Mucosa of stomach (tissue), 1 donor: ENCODE data around the gene PRKAR1B.

ENCODE experiments used
- H3K27me3 ChIP-seq: one replicate; pipeline ENCODE4 v1.7.0; 2013; ENCODE audit warnings: mild to moderate bottlenecking, low read length; ENCODE audit not compliant: control insufficient read depth, insufficient read depth
- H3K36me3 ChIP-seq: one replicate; pipeline ENCODE4 v1.7.0; 2013; ENCODE audit warnings: low read length; ENCODE audit not compliant: control insufficient read depth, insufficient read depth
- H3K4me1 ChIP-seq: one replicate; pipeline ENCODE4 v1.7.0; 2013; ENCODE audit warnings: mild to moderate bottlenecking, low read length; ENCODE audit not compliant: control insufficient read depth, insufficient read depth
- H3K4me3 ChIP-seq: one replicate; pipeline ENCODE4 v1.7.0; 2013; ENCODE audit warnings: low read length
- H3K9ac ChIP-seq: one replicate; pipeline ENCODE4 v1.7.0; 2013; ENCODE audit warnings: mild to moderate bottlenecking, low read length, moderate library complexity
- H3K9me3 ChIP-seq: one replicate; pipeline ENCODE4 v1.7.0; 2013; ENCODE audit warnings: mild to moderate bottlenecking, low read length, moderate library complexity; ENCODE audit not compliant: control insufficient read depth
- donor health status: Pancreatic carcinoma.

PRKAR1B gene

DNA sequence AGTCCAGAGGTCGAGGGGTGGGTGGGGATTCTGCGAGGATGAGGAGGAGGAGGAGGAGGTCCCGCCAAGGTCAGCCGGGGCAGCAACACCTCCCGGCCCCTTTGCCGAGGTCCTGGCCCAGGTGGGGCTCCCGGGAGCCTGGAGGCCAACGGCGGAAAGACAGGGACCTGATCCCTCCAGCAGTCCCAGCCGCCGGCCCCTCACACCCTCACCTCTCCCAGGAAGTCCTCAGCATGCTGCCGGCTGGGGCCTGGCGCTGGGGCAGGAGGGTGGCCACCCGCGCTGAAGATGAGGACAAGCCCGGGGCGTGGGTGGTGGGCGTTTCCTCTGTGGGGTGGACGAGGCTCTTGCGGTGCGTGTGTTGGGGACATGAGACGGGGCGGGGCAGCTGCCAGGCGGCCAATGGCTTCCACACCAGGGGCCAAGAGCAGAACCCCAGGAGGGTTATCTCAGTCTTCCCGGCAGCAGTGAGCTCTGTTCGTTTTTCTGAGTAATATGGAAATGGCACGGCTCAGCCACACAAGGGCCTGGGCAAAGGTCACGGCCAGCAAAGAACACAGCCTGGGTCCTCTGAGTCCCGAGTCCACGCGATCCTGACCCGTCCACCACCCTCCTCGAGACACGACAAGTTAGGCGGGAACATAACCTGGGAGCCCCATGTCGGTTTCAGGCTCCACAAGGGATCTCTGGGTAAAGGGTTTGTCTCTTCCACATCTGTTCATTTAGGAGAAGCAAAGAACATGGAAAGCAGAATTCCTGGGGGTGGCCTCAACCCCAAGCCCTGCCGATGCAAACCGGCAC is 124.5 kb downstream of the PRKAR1B start:
- Histone ChIP-seq H3K36me3 (no peaks in the 10 kb centered on the region), H3K9me3 (no peaks in the 10 kb centered on the region), H3K27me3 (no peaks in the 10 kb centered on the region), H3K9ac (no peak overlapping the region), H3K4me1 (peaks cover 10% of the 10 kb centered on the region), H3K4me3 (no peak overlapping the region)

DNA sequence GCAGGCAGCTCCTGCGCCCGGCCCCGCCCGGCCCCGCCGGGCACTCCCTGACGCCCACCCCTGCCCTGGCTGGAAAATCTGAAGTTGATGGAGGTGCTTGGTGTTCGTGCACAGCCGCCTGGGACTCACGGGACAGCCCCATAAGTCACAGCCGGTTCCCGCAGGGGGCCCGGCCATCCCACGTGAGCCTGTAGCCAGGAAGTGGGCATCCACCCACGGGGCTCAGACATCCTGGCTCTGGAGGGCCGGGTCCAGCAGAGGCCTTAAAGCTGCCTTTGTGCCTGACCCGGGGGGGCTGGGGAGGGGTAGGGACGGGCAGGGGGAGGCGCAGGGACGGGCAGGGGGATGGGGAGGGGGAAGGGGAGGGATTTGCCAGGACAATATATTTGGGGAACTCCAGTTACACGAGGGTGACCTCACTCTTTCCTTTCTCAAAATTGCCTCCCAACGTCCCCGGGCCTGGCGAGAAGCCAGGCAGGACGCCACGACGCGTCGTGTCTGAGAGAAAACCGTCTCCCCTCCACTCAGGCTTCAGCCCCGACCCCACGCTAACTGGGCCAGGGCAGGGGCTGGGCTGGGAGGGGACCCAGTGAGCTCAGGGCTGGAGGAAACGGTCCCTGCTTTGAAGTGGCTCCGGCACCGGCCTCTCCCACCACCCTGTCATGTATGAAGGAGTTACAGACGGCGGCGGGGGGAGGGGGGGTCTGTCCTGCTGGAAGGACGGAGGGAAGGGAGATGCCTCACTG is 125.3 kb downstream of the PRKAR1B start:
- Histone ChIP-seq H3K4me1 (peaks cover 10% of the 10 kb centered on the region), H3K27me3 (no peaks in the 10 kb centered on the region), H3K9ac (no peak overlapping the region), H3K4me3 (no peak overlapping the region), H3K36me3 (no peaks in the 10 kb centered on the region), H3K9me3 (no peaks in the 10 kb centered on the region)

DNA sequence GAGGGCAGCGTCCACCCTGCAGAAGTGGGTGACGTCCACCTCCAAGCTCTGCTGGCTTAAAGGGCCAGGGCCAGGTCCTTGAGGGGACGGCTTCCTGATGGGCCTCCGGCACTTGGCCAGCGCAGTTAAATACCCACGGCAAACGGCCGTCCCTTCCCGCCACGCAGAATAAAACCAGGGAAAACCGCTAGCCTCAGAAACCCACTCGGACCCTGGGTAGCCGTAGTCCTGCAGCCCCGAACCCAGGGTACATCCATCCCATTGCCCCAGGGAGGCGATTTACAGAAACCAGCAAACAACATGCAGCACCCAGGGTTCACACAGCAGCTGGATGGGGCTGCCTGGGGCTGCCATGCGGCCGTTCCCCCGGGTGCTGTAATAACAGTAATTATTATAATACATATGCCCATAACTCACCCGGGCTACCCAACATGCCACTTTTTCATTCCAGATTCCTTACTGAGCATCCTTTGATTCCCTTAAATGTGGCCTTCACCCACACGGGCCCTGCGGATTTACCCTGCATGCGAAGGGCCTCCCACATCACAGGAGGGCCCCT is 126.0 kb downstream of the PRKAR1B start:
- H3K4me1 ChIP-seq, result peaks cover 10% of the 10 kb centered on the region
- H3K9me3 ChIP-seq, result no peaks in the 10 kb centered on the region
- no peaks in the 10 kb centered on the region for H3K27me3 ChIP-seq
- H3K36me3 ChIP-seq, result no peaks in the 10 kb centered on the region
- H3K4me3 ChIP-seq, result no peak overlapping the region
- H3K9ac ChIP-seq, result no peak overlapping the region

DNA sequence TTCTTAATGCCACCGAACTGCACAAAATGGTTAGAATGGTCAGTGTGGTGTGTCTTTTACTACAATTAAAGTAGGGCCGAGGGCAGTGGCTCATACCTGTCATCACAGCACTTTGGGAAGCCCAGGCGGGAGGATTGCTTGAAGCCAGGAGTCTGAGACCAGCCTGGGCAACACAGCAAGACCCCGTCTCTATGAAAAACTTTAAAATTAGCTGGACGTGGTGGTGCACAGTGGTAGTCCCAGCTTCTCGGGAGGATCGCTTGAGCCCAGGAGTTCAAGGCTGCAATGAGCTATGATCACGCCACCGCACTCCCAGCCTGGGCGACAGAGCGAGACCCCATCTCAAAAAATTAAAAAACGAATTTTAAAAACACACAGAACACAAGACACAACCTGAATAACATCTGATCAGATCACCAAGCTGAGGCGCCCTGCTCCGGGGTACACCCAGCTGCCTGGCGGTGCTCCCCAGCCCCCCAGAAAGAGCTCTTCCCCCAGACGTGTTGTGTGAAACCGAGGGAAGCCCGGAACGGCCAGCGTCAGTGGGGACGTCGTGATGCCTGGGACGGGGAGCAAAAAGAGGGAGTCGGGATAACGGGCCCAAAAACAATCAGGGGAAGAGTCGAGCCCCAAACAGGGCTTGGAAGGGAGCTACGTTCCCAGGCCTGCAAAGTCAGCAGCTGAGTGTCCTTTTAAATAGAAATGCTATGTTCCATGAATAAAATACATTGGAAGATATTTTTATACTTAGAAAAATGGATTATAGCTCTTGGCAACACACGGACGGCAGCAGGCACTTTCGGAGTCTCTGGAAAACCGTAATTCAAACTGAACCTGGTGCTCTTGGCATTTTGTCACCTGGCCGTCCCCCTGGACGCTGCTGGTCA is 126.7 kb downstream of the PRKAR1B start:
- no peaks in the 10 kb centered on the region for H3K27me3 ChIP-seq
- H3K4me1 ChIP-seq, result peaks cover 10% of the 10 kb centered on the region
- no peaks in the 10 kb centered on the region for H3K36me3 ChIP-seq
- no peak overlapping the region for H3K4me3 ChIP-seq
- H3K9me3 ChIP-seq, result no peaks in the 10 kb centered on the region
- no peak overlapping the region for H3K9ac ChIP-seq

DNA sequence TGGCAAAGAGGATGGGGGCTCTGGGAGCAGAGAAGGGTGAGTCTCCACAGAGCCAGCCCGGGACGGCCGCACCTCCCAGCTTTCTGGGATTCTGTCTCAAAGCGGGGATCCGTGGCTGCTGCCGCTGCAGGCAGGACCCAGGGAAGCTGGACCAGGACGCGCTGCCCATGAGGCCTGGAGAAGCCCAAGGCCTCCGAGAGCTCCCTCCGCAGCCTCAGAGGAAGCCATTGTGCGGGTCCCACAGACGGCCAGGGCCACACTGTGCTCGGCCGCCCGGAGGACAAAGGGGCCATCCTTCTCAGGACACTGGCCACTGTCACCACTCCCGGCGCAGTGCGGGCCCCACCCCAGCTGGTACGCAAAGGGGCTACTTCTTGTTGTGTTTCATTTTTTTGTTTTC is 128.2 kb downstream of the PRKAR1B start:
- H3K4me1 ChIP-seq, result peaks cover 10% of the 10 kb centered on the region
- H3K9me3 ChIP-seq, result no peaks in the 10 kb centered on the region
- H3K36me3 ChIP-seq, result no peaks in the 10 kb centered on the region
- no peak overlapping the region for H3K9ac ChIP-seq
- H3K4me3 ChIP-seq, result no peak overlapping the region
- H3K27me3 ChIP-seq, result no peaks in the 10 kb centered on the region

DNA sequence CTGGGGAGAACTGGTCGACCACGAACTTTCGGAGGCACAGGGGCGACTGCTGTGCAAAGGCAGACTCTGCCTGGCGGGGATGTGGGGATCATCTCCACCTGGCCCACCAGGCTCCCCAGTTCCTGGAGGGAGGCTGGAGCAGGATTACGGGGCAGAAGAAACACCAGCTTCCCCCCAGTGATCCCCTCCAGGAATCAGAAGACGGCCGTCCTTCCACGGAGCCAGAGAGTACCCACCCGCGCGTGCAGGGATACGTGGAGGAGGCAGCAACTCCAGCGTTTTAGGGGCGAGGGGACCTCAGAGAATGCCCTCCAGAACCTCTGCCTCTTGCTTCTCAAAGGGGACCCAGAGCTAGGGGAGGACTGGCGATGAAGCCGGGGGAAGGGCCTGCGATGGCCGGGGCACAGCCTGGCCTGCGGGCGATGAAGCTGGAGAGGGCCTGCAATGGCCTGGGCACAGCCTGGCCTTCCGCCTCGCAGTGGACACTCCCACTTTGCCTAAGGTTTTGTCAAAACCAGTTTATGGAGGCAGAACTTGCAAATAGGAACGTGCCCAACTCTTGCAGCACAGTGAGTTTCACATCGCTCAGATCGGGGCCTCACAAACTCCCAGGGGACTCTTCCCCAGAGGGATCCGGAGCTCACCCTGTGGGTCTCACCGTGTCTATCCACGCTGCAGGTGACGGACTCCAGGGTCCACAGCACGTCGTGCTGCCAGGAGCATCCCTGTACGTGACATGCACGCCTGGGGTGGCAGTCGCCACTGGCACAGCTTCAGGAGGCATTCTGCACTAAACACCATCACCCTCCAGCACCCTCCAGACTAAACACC is 129.5 kb downstream of the PRKAR1B start:
- Histone ChIP-seq H3K27me3 (no peaks in the 10 kb centered on the region), H3K9me3 (no peaks in the 10 kb centered on the region), H3K4me3 (no peak overlapping the region), H3K36me3 (no peaks in the 10 kb centered on the region), H3K9ac (no peak overlapping the region), H3K4me1 (peaks cover 7% of the 10 kb centered on the region)

DNA sequence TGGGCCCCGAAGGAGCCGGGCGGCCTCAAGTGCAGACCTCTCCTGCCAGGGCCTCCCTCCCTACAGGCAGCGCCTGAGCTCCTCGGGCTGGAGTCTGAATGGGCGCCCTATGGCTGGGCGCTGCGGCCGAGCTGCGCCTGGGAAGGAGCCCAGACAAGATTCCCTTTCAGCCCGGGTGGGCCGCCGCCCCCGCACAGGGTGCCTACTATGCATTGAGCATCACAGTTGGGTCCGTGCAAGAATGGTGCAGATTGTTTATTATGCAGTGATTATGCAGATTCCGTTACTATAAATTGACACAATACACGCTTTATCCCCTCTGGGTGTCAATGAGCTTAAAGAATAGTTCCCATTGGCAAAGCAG is 130.3 kb downstream of the PRKAR1B start:
- no peak overlapping the region for H3K9ac ChIP-seq
- no peaks in the 10 kb centered on the region for H3K4me1 ChIP-seq
- no peak overlapping the region for H3K4me3 ChIP-seq
- H3K27me3 ChIP-seq, result no peaks in the 10 kb centered on the region
- H3K36me3 ChIP-seq, result no peaks in the 10 kb centered on the region
- no peaks in the 10 kb centered on the region for H3K9me3 ChIP-seq

DNA sequence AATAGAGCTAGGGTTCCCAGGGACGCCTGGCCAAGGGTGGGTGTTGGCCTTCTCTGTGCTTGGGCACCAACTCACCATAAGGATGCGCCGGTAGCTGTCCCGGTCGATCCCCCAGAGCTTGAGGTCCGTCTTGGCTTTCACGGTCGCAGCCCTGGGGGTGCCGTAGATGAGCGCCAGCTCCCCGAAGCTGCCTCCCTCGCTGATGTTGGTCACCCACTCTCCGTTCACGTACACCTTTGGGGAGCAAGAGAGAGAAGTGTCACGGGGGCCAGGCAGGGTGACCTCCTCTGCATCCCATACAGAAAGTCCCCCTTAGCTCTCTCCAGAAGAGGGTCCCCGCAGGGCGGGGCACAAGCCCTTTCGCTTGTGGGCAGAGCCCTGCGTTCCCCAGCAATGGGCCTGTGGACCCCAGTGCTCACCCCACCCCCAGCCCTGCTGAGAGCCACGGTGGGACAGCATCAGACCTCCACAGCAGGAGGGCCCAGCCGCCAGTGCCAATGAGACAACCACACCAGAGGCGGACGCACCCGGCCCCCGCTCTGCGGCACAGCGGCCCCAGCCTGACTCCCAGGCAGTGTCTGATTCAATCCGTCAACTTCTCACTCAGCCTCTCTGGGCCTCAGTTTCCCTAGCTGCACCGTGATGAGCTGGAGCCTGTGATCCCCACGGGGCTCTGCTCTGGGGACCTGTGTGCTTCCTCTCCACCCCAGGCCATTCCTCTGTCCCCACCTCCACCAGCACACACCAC is 130.8 kb downstream of the PRKAR1B start:
- H3K9me3 ChIP-seq, result no peaks in the 10 kb centered on the region
- H3K9ac ChIP-seq, result no peak overlapping the region
- no peaks in the 10 kb centered on the region for H3K4me1 ChIP-seq
- no peaks in the 10 kb centered on the region for H3K36me3 ChIP-seq
- no peak overlapping the region for H3K4me3 ChIP-seq
- no peaks in the 10 kb centered on the region for H3K27me3 ChIP-seq

DNA sequence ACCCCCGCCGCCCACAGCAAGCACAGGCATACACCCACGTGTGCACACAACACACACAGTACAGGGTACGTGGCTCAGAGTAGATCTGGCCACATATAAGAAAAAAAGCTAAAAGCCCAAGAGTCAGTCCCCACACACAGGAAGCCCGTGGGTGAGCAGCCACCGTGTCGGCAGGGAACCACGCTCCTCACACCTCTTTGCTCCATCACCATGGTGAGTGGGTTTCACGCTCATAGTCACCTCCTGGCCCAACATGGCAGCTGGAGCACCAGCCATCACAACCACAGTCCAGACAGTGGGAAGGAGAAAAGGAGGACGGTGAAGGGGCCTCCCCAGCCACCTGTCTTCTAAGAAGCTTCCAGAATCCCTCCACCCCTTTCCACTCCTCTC is 131.5 kb downstream of the PRKAR1B start:
- Histone ChIP-seq H3K4me1 (no peaks in the 10 kb centered on the region), H3K4me3 (no peak overlapping the region), H3K9me3 (no peaks in the 10 kb centered on the region), H3K27me3 (no peaks in the 10 kb centered on the region), H3K9ac (no peak overlapping the region), H3K36me3 (no peaks in the 10 kb centered on the region)

DNA sequence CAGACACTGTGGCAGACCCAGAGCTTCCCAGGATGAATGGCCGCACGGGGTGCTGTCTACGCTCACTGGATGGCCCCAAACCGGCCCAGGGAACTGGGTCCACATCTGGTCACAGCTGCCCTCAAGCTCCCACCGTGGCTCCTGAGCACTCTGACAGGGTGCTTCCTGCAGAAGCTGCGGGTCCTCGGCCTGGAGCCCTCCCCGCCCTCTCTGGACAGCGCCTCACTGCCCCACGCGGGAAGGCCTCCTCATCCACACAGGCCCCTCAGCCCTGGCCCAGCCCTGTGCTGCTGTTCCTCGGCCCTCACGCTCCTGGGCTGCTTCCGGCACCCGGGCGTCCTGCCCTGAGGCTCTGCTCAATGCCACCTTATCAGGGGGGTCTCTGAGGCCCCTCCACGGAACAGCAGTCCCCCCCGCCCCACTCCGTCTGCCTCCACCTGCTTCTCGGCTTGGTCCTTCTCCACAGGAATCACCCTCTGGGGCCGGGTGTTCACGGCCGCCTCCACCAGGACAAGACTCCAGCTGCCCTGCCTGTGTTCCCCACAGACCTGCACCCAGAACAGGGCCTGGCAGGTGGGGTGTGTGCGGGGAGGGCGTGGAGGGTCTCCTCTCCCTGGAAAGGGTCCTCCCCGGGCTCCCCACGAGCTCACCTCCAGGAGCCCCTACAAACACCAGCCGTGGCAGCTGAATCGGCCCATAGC is 132.0 kb downstream of the PRKAR1B start:
- Histone ChIP-seq H3K9me3 (no peaks in the 10 kb centered on the region), H3K27me3 (no peaks in the 10 kb centered on the region), H3K9ac (no peak overlapping the region), H3K4me3 (no peak overlapping the region), H3K4me1 (no peaks in the 10 kb centered on the region), H3K36me3 (no peaks in the 10 kb centered on the region)
